HFF-Myc (cell line): Measurements from ENCODE around the gene FBXL16.
A peak's percentile ranks its signal among the peaks of the same experiment; 100 is the strongest.

Experiments used
- DNase-seq: peaks from one replicate; pipeline ENCODE4 v3.0.0-alpha.2; 2011; ENCODE audit warnings: low read depth; ENCODE audit errors: extremely low read depth
- H3K4me3 ChIP-seq: replicated peaks from 2 replicates; pipeline ENCODE4 v1.5.1; 2011; ENCODE audit warnings: low read depth, mild to moderate bottlenecking, control low read depth, low read length
- TF ChIP-seq, protein P1 (sequence below): IDR thresholded peaks from 2 replicates; pipeline ENCODE4 v1.5.1; 2012; ENCODE audit warnings: mild to moderate bottlenecking, low read depth, low read length, control low read depth; ENCODE audit errors: missing control alignments

FBXL16 gene

GRCh38 chr16:684961-685696 lies 20.5 kb downstream of the FBXL16 start:
- TF ChIP-seq, protein P1, sequence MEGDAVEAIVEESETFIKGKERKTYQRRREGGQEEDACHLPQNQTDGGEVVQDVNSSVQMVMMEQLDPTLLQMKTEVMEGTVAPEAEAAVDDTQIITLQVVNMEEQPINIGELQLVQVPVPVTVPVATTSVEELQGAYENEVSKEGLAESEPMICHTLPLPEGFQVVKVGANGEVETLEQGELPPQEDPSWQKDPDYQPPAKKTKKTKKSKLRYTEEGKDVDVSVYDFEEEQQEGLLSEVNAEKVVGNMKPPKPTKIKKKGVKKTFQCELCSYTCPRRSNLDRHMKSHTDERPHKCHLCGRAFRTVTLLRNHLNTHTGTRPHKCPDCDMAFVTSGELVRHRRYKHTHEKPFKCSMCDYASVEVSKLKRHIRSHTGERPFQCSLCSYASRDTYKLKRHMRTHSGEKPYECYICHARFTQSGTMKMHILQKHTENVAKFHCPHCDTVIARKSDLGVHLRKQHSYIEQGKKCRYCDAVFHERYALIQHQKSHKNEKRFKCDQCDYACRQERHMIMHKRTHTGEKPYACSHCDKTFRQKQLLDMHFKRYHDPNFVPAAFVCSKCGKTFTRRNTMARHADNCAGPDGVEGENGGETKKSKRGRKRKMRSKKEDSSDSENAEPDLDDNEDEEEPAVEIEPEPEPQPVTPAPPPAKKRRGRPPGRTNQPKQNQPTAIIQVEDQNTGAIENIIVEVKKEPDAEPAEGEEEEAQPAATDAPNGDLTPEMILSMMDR: no peak
- DNase-seq: no peak

GRCh38 chr16:684071-684794 lies 21.4 kb downstream of the FBXL16 start, which contains the start of gene JMJD8:
Gene JMJD8 (minus strand): TSS chr16:684334. CDS start chr16:684319, 15 bp downstream.
- H3K4me3 ChIP-seq: peak within 1 kb of the TSS; percentile 83
- DNase-seq: peak; percentile 75
- TF ChIP-seq, protein P1: no peak

More at GRCh38 chr16:684961-685696, 20.5 kb downstream of the FBXL16 start:
- no peak overlapping the region for H3K4me3 ChIP-seq

GRCh38 chr16:683396-684070 lies 22.1 kb downstream of the FBXL16 start:
- TF ChIP-seq, protein P1: no peak
- H3K4me3 ChIP-seq: peak overlapping the region; percentile 83
- DNase-seq: no peak

GRCh38 chr16:682493-683395 lies 22.9 kb downstream of the FBXL16 start:
- TF ChIP-seq, protein P1: no peak
- no peak for DNase-seq
- H3K4me3 ChIP-seq: peak overlapping the region; percentile 83

GRCh38 chr16:681746-682427 lies 23.7 kb downstream of the FBXL16 start:
- DNase-seq: no peak
- H3K4me3 ChIP-seq: peak overlapping the region; percentile 83
- TF ChIP-seq, protein P1: no peak
